SJSA1 (cell line): ENCODE measurements around the gene CCDC33. TPM values are rescaled to one million over a fixed set of nuclear protein-coding genes. Genes with fewer than 3 reads are reported as not detected.

Experiments used
- DNase-seq, 2 experiments: peaks; one replicate each; pipeline ENCODE4 v3.0.0-alpha.2; 2015 to 2020; ENCODE audit warnings: low spot score in 2 of 2, low read depth in 1 of 2
- H3K27ac ChIP-seq: fragments of 250-450 bp; sonication (Bioruptor Pico); 2 replicates; pipeline ENCODE4 v1.5.1; 2020; ENCODE audit warnings: mild to moderate bottlenecking, moderate library complexity
- H3K27me3 ChIP-seq: fragments of 250-450 bp; sonication (Bioruptor Pico); replicated peaks from 2 replicates; pipeline ENCODE4 v1.5.1; 2020; ENCODE audit warnings: mild to moderate bottlenecking, moderate library complexity
- H3K36me3 ChIP-seq: fragments of 250-450 bp; sonication (Bioruptor Pico); 2 replicates; pipeline ENCODE4 v1.5.1; 2020; ENCODE audit warnings: mild to moderate bottlenecking
- H3K4me1 ChIP-seq: fragments of 250-450 bp; sonication (Bioruptor Pico); replicated peaks from 2 replicates; pipeline ENCODE4 v1.6.1; 2021; ENCODE audit warnings: mild to moderate bottlenecking
- H3K4me3 ChIP-seq: fragments of 250-450 bp; sonication (Bioruptor Pico); 2 replicates; pipeline ENCODE4 v1.5.1; 2020; ENCODE audit warnings: mild to moderate bottlenecking
- H3K9me3 ChIP-seq: fragments of 250-450 bp; sonication (Bioruptor Pico); replicated peaks from 2 replicates; pipeline ENCODE4 v1.5.1; 2020; ENCODE audit warnings: mild to moderate bottlenecking
- total RNA-seq: library from RNA; depleted of rRNA; stranded (reverse); fragments of >200 nt; shearing (Covaris generic); gene quantifications from 2 replicates; pipeline ENCODE4 v1.2.3, GENCODE V29; 2014

Gene CCDC33
- total RNA-seq, 1 experiment from 2014 or later: not detected

DNA sequence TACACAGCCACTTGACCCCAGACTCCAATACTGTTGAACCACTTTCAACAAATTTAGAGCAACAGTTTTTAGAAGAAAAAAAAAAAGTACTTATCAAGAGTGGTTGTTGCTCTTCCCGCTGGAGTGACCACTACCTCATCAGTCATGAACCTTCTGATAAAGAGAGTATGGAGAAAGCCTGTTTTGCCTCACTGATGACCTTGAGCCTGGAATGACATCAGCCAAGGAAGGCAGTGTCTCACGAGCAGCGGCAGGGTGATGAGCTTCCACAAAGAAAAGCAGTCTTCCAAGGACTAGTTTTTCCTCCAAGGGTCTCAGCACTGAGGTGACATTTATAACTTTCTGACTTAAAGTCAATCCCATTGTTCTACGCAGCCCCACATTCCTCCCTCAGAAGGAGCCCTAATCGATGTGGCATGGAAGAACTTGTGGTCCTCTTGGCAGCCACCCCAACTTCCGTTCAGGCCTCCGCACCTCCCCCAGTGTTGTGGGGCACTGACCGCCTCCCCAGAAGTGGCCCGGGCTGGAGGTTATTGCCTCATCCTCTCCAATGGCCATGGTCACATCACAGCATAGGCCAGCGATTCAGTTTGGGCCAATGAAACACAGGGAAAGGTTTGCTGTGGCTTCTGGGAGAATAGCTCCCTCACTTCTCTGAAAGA is 133.1 kb downstream of the CCDC33 start:
- Histone ChIP-seq H3K27me3 (peaks cover 32% of the 10 kb centered on the region), H3K27ac (no peak overlapping the region), H3K4me1 (peaks cover 17% of the 10 kb centered on the region), H3K9me3 (no peaks in the 10 kb centered on the region), H3K36me3 (no peaks in the 10 kb centered on the region), H3K4me3 (no peak overlapping the region)
- DNase-seq: no peak

DNA sequence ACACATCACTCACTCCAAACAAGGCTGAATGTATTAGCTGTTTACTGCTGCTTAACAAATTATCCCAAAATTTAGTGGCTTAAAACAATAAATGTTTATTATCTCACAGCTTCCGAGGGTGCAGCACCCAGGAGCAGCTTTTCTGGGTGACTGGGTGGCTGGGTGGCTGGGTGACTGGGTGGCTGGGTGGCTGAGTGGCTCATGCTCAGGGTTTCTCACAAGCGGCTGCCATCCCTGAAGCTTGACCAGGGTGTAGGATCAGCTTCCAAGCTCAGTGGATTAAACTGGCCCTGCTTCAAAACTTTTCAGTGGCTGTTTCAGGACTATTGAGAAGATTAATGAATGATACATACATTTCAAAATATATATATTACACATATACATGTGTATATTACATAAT is 133.6 kb downstream of the CCDC33 start:
- no peak for DNase-seq
- Histone ChIP-seq H3K27ac (no peak overlapping the region), H3K9me3 (no peaks in the 10 kb centered on the region), H3K36me3 (no peaks in the 10 kb centered on the region), H3K4me1 (peaks cover 22% of the 10 kb centered on the region), H3K27me3 (peaks cover 32% of the 10 kb centered on the region), H3K4me3 (no peak overlapping the region)

DNA sequence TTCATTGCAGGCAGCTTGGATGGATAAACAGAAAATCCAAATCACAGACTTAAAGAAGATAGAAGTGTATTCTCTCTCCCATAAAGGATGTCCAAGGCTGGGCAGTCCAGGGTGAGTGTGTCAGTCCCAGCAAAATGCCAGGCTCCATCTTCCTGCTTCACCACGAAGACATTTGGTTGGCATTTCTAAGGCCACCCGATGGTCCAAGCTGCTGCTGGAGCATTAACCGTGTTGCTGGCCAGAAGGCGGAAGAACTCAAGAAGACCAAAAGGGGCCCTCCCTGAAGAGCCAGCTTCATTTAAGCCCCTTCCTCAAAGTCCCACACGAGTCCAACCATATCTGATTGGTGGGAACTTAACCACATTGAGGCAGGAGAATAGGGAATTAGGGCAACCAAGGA is 134.3 kb downstream of the CCDC33 start:
- Histone ChIP-seq H3K4me3 (no peak overlapping the region), H3K9me3 (no peaks in the 10 kb centered on the region), H3K4me1 (peaks cover 23% of the 10 kb centered on the region), H3K27ac (no peak overlapping the region), H3K27me3 (peaks cover 27% of the 10 kb centered on the region), H3K36me3 (no peaks in the 10 kb centered on the region)
- no peak for DNase-seq

DNA sequence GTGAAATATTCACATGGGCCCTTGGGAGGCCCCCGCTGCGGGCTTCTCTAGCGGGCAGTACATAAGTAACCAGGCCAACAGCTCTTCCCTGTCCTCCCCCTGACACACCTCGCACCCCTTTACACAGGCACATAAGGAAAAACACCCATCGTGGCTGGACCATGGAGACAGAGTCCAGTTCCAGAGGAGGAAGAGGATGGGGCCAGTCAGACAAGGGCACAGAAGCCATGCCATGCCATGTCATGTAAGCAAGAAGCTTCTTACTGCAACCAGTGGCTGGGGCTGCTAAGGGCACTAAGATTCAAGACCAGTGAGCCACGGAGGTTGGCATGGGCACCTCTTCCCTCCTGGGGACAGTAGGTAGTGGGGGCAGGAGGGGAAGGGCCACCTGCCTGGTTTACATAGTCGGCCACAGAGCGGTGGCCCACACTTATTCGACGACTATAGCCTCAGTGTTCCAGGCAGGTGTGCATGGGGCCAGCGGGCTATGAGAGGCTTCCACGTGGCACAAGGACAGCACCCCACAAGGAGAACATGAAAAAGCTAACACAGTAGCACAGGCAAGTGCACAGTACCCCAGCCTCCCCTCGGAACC is 137.0 kb downstream of the CCDC33 start:
- Histone ChIP-seq H3K27me3 (peaks cover 16% of the 10 kb centered on the region; the same call in 1 of the 2 replicates), H3K9me3 (no peaks in the 10 kb centered on the region), H3K27ac (no peak overlapping the region), H3K4me3 (no peak overlapping the region), H3K36me3 (no peaks in the 10 kb centered on the region), H3K4me1 (peaks cover 18% of the 10 kb centered on the region)
- no peak for DNase-seq

DNA sequence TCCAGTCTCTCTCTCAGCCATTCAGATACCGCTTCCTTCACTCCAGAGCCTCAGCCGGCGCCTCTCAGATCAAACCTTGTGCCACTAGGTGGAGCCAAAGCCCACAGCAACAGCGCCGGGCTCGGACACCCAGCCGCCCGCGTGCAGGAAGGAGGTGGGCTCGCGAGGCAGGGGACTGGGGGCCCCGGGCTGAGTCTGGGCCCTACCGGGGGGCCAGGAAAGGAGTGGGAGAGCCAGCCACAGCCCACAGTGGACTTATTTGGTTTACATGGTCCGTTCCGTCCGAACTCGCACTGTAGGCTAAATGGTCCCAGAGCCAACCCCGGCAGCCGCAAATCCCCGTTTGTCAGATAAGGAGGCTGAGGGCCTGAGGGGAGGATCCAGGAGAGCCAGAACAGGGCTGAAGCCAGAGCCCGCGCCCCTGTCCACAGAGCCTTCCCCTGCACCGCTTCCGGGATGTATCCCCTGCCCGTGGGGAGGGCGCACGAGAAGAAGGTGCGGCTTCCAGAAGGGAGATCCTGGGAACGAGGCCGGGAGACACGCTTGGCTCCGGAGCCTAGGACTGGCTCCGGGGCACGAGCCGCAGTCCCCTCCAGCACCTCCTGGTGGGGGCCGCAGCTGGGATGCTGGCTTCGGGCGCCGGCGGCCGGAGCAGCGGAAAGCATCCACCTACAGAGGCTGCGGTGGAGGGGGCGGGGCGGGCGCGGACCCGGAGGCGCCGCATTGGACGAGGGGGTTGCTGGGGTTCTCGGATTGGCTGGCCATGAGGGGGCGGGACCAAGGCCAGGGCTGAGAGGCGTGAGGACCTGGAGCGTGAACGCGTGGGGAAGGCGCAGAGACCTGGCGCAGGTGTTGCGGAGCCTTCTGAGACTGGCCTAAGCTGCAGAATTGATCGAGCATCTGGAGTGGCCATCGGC is 137.9 kb downstream of the CCDC33 start:
- Histone ChIP-seq H3K4me3 (peak overlapping the region; percentile 43), H3K36me3 (no peaks in the 10 kb centered on the region), H3K9me3 (no peaks in the 10 kb centered on the region), H3K27me3 (peaks cover 16% of the 10 kb centered on the region; the same call in 1 of the 2 replicates), H3K4me1 (peaks cover 18% of the 10 kb centered on the region), H3K27ac (no peak overlapping the region)
- peak; percentile 87 to 91 for DNase-seq

DNA sequence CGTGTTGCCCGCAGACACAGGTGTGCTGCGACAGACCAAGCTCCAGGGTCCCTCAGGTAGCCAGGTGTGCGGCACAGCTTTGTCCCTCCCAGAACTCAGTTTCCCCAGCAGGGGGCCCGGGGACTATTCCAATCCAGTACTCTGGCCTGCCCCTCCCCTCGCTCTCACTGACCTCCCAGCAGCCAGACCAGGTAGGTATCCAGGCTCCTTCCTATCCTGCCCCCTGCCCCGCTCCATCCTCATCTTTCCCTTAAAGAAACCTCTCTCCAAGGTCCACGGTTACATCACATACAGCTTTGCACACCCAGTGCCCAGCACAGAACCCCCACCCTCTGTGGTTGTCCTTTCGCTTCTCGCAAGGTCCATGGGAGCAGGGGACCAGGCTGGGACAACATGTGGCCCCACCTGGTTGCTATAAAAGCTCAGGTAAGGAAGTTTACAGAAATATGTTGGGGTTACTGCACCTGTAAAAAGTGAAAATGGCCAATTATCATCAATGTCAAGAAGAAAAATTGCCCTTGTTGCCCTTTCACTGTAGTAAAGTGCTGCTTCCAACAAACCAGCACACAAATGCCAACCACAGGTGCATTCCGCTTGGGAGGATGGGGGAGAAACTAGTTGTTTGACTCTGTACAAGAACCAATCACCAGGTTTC is 138.6 kb downstream of the CCDC33 start:
- H3K9me3 ChIP-seq: no peaks in the 10 kb centered on the region
- DNase-seq: no peak
- H3K4me1 ChIP-seq: peaks cover 18% of the 10 kb centered on the region
- H3K27me3 ChIP-seq: peaks cover 16% of the 10 kb centered on the region; the same call in 1 of the 2 replicates
- no peaks in the 10 kb centered on the region for H3K36me3 ChIP-seq
- H3K4me3 ChIP-seq: peak overlapping the region; percentile 43
- no peak overlapping the region for H3K27ac ChIP-seq

DNA sequence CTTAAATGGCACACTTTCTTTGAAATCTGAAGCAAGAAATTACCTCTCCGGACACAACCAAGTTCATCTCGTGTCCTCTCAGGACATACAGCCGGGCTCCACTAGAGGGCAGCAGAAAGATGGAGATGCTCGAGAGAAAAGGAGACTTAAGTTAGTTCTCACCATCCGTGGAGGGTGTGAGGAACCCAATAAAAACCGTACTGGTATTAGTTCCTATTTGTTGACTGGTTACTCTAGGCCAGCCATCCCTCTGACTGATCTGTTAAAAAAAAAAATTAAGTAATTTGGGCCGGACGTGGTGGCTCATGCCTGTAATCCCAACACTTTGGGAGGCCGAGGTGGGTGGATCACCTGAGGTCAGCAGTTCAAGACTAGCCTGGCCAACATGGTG is 139.2 kb downstream of the CCDC33 start:
- DNase-seq: peak; percentile 69 to 79

DNA sequence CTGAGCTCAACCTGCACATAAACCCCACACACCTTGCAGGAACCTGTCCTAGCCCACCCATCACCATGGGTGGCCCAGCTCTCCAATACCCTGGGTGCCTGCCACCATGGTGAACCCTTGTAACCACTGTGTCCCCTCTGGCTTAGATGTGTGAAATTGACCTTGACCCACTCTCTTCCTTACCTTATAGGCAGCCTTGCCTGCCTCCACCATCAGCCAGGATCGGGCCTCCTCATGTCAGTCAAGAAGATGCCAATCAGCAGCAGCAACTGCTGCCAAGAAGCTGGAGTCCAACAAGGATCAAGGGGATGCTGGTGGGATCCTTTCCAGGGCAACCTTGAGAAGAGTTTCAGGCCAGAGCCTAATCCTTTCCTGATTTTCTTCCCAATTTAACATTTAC is 140.1 kb downstream of the CCDC33 start:
- Histone ChIP-seq H3K27ac (no peak overlapping the region), H3K36me3 (no peaks in the 10 kb centered on the region), H3K4me3 (no peak overlapping the region), H3K9me3 (no peaks in the 10 kb centered on the region), H3K27me3 (peaks cover 6% of the 10 kb centered on the region; the same call in 1 of the 2 replicates), H3K4me1 (peaks cover 18% of the 10 kb centered on the region)
- DNase-seq: no peak

More for the DNA sequence above, 139.2 kb downstream of the CCDC33 start:
- peaks cover 11% of the 10 kb centered on the region; the same call in 1 of the 2 replicates for H3K27me3 ChIP-seq
- H3K9me3 ChIP-seq: no peaks in the 10 kb centered on the region
- H3K36me3 ChIP-seq: no peaks in the 10 kb centered on the region
- no peak overlapping the region for H3K27ac ChIP-seq
- H3K4me1 ChIP-seq: peaks cover 18% of the 10 kb centered on the region
- no peak overlapping the region for H3K4me3 ChIP-seq

DNA sequence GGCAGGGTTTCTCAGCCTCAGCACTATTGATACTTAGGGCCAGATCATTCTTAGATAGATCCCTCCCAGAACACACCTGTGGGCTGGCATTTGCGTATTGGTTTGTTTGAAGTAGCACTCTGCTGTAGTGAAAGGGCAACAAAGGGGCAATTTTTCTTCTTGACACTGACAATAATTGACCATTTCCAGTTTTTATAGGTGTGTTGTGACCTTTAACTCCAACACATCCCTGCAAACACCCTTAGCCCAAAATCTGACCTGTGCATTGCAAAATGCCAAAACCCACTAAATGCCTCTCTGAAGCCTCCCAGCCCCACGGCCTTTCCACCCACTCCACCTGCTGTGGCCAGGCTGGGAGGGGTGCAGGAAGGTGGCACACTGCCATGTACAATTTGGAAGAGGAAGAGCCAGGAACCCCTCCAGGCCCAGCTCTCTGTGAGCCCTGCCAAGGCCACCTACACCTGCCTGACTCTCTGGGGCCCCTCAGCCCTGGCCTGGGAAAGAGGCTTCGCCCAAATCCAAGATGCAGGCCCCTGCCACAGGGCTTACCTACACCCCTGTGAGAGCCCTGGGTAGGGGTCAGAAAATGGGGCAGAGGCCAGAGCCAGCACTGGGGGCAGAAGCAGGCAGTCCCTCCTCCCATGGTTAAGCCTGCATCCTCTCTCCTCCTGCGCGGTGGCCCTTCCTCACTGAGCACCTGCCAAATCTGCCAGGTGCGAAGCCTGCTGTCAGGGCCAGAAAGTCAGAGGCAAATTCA is 140.9 kb downstream of the CCDC33 start:
- Histone ChIP-seq H3K27ac (no peak overlapping the region), H3K9me3 (no peaks in the 10 kb centered on the region), H3K27me3 (no peaks in the 10 kb centered on the region), H3K4me1 (peaks cover 18% of the 10 kb centered on the region), H3K4me3 (no peak overlapping the region), H3K36me3 (no peaks in the 10 kb centered on the region)
- DNase-seq: no peak

DNA sequence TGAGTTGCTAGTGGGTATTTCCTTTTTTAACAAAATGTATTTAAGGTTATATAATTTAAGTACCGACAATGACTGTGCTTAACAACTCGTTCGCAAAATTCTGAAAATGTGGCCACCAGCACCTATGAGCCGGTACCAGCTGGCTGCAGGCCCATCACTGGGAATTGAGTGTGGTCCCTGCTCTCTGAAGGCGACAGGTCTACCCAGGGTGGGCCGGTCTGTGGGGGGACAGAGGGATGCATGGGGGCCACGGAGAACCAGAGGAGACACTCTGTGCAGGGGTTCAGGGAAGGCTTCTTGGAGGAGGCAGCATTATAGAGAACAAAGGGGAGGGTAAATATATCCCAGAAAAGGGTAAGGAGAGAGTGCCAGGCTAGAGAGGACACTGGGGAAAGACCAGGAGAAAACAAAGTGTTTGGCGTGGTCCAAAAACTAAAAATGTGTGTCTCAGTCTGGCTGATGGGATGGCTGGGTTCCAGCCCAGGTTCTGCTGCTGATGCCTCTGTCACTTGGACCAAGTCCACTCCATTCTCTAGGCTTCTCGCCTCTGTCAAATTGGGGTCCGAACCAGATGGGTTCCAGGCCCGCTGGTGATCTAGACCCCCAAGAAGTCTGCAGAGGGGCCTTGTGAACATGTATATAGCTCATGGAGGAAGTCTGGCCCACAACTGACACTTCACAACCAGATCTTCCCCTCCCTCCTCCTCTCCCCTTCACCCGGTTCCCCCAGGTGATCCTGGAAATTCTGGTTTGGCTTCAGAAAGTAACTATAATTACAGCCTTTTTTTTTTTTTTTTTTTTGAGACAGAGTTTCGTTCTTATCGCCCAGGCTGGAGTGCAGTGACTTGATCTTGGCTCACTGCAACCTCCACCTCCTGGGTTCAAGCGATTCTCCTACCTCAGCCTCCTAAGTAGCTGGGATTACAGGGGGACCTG is 142.0 kb downstream of the CCDC33 start:
- Histone ChIP-seq H3K4me1 (peaks cover 18% of the 10 kb centered on the region), H3K9me3 (no peaks in the 10 kb centered on the region), H3K27ac (no peak overlapping the region), H3K36me3 (no peaks in the 10 kb centered on the region), H3K27me3 (no peaks in the 10 kb centered on the region), H3K4me3 (no peak overlapping the region)
- DNase-seq: no peak

DNA sequence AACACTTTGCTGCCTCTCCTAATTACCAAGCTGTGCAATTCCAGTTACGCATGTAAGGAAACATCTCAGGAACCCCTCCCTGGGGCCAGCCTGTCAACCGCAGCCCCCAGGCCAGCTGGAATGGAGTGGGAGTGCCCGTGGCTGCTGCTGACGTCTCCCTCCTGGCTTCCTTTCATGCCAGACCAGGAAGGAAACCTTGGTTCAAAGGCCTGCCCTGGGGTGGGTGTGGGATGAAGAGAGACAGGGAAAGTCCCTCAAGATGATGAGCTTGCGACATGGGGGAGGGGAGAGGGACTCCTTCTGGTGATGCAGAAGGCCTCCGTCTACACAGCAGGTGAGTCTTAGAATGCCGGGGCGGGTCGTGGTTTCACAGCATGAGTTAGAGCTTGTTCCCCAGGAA is 142.7 kb downstream of the CCDC33 start:
- no peaks in the 10 kb centered on the region for H3K27me3 ChIP-seq
- H3K4me1 ChIP-seq: peaks cover 13% of the 10 kb centered on the region
- no peak overlapping the region for H3K4me3 ChIP-seq
- no peak overlapping the region for H3K27ac ChIP-seq
- H3K9me3 ChIP-seq: no peaks in the 10 kb centered on the region
- no peaks in the 10 kb centered on the region for H3K36me3 ChIP-seq
- peak in 1 of 2 experiments; percentile 40 for DNase-seq
